ENCODE data around the gene CIT. TPM values are rescaled to one million over a fixed set of nuclear protein-coding genes. Genes with fewer than 3 reads are reported as not detected.

The CIT gene
- total and polyA plus RNA-seq, 9 of the 15 experiments (the other 6 are each of a cell fraction or from before 2014, with no cell fraction given): 1.1 to 46.7 (median 21.3) TPM

DNA sequence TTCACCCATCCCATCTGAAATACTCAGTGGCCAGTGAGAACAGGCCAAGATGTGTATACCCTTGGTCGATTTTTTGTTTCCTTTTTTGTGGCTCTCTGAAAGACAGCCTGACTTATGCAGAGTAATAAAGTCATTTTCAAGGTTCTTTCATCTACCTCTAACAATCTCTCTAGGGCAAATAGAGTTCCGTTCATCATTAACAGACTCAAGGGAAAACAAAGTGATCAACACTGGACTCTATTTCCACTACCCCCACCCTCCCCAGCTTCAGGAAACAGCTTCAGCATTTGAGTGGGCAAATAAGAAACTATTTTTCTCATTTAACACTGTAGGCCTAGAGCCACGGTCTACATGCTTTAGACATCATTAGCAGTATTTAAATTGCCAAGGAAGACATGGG, 193.3 kb downstream of the CIT start:
- H3K4me2 ChIP-seq (ENCODE audit: insufficient read depth, low read length): no peak overlapping the region
- H3K27ac ChIP-seq (ENCODE audit: extremely low read depth, low read depth, low read length): no peak overlapping the region
- no peak for ATAC-seq
- ChIA-PET CTCF (ENCODE audit: low intra/inter-chr PET ratio) (no interaction called here), POLR2A (interaction anchor here (0.6 to 5.4 kb wide), 6 partner anchors 11 to 284 kb away, joined by 3 to 44 read pairs (median 4); partner anchors contain the start of gene PRKAB1)
- intact Hi-C loops (cut with micrococcal nuclease) (no loop called here), in situ Hi-C loops (cut with MboI) (no loop called here)
- TF ChIP-seq ZNF583 (CRISPR knock-in tag; IDR thresholded peaks at IDR 0.05) (no peak), ILF3 (IDR thresholded peaks at IDR 0.05; ENCODE audit: borderline replicate concordance) (no peak), GATA2 (CRISPR knock-in tag; IDR thresholded peaks at IDR 0.05) (no peak), HMG20A (CRISPR knock-in tag; conservative IDR thresholded peaks at IDR 0.05) (no peak), L3MBTL2 (IDR thresholded peaks at IDR 0.05) (no peak), ZNF764 (CRISPR knock-in tag; IDR thresholded peaks at IDR 0.05; ENCODE audit: low read depth) (no peak), CHD4 (IDR thresholded peaks at IDR 0.05; ENCODE audit: insufficient read depth, insufficient replicate concordance, low read depth, low read length, poor library complexity, severe bottlenecking) (no peak), SMAD2 (IDR thresholded peaks at IDR 0.05; ENCODE audit: low read depth, low read length) (no peak), MTA2 (IDR thresholded peaks at IDR 0.05; ENCODE audit: low read depth) (no peak), TSC22D4 (tag; IDR thresholded peaks at IDR 0.05) (no peak), PHTF2 (CRISPR knock-in tag; IDR thresholded peaks at IDR 0.05) (no peak)
- TF ChIP-seq, protein P1, sequence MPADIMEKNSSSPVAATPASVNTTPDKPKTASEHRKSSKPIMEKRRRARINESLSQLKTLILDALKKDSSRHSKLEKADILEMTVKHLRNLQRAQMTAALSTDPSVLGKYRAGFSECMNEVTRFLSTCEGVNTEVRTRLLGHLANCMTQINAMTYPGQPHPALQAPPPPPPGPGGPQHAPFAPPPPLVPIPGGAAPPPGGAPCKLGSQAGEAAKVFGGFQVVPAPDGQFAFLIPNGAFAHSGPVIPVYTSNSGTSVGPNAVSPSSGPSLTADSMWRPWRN (IDR thresholded peaks at IDR 0.05; ENCODE audit: low read depth): no peak
- TF ChIP-seq, protein P2, sequence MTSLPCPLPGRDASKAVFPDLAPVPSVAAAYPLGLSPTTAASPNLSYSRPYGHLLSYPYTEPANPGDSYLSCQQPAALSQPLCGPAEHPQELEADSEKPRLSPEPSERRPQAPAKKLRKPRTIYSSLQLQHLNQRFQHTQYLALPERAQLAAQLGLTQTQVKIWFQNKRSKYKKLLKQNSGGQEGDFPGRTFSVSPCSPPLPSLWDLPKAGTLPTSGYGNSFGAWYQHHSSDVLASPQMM (CRISPR knock-in tag; IDR thresholded peaks at IDR 0.05): no peak
- TF ChIP-seq, protein P3, sequence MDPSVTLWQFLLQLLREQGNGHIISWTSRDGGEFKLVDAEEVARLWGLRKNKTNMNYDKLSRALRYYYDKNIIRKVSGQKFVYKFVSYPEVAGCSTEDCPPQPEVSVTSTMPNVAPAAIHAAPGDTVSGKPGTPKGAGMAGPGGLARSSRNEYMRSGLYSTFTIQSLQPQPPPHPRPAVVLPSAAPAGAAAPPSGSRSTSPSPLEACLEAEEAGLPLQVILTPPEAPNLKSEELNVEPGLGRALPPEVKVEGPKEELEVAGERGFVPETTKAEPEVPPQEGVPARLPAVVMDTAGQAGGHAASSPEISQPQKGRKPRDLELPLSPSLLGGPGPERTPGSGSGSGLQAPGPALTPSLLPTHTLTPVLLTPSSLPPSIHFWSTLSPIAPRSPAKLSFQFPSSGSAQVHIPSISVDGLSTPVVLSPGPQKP (CRISPR knock-in tag; IDR thresholded peaks at IDR 0.05): no peak
- no peak for FAIRE-seq
- no peaks in the 10 kb centered on the region for H3K9me3 ChIP-seq (replicated peaks; ENCODE audit: control insufficient read depth, insufficient read depth, low read depth, low read length)
- no peaks in the 10 kb centered on the region for H3K27me3 ChIP-seq (ENCODE audit: control insufficient read depth in 2 of 2, insufficient read depth in 2 of 2, low read length in 2 of 2)
- no peaks in the 10 kb centered on the region; a peak in 3 of 5 replicates for H3K4me1 ChIP-seq (replicated peaks in 1 of 2; ENCODE audit: control insufficient read depth in 2 of 2, insufficient read depth in 2 of 2, low read length in 2 of 2)
- BruUV-seq (replicated peaks): no TSS peak
- H3K9me1 ChIP-seq (ENCODE audit: control insufficient read depth, insufficient read depth, low read length): no peaks in the 10 kb centered on the region
- no peak overlapping the region for H3K4me3 ChIP-seq
- no peaks in the 10 kb centered on the region for H4K20me1 ChIP-seq (replicated peaks; ENCODE audit: control insufficient read depth, insufficient read depth, low read length)
- DNase-seq (ENCODE audit: extremely low read depth in 1 of 4, low spot score in 3 of 4): no peak
- 56% methylated on average over 3 of the region's 3 CpGs for WGBS (ENCODE audit: insufficient coverage, low coverage, missing lambda C conversion rate)
- H2AFZ ChIP-seq (ENCODE audit: low read depth, low read length): no peak overlapping the region
- no peaks in the 10 kb centered on the region for H3K79me2 ChIP-seq (ENCODE audit: control insufficient read depth, insufficient read depth, low read length)
- no peak overlapping the region for H3K9ac ChIP-seq (ENCODE audit: insufficient read depth in 1 of 2, low read depth in 2 of 2, low read length in 2 of 2)
- H3K36me3 ChIP-seq (ENCODE audit: control insufficient read depth, insufficient read depth, low read length): peaks cover 57% of the 10 kb centered on the region

Data from K562 (cell line).